H1 (cell line): ENCODE measurements around the gene ZMAT5. TPM values are rescaled to one million over a fixed set of nuclear protein-coding genes. Genes with fewer than 3 reads are reported as not detected.

Source experiments
- CTCF ChIA-PET: fragments of 300-600 bp; sonication (Branson Sonifier 250); formaldehyde crosslinking; loops from one replicate; lab custom pipeline; 2021; ENCODE audit not compliant: partially characterized antibody; lab: Charles Lee
- POLR2A ChIA-PET: fragments of 300-600 bp; sonication (Branson Sonifier 250); formaldehyde crosslinking; loops from one replicate; lab custom pipeline; 2021; ENCODE audit warnings: inconsistent platforms; ENCODE audit not compliant: partially characterized antibody; lab: Charles Lee
- DNase-seq, 2 experiments: peaks; one replicate each; pipeline versions ENCODE4 v3.0.0 to v3.0.0-alpha.2; 2010 to 2022; ENCODE audit warnings: low spot score in 2 of 2, low read depth in 1 of 2, mixed read lengths in 1 of 2
- FAIRE-seq: peaks from 2 replicates; lab custom pipeline; 2011; peaks lifted over from hg19 to GRCh38; lab: Jason Lieb, UNC
- H2AFZ ChIP-seq: 2 replicates; pipeline ENCODE4 v1.8.1; 2012; ENCODE audit warnings: low read length, inconsistent platforms
- H2AK5ac ChIP-seq: 2 replicates; pipeline ENCODE4 v1.6.1; 2013; ENCODE audit warnings: low read depth, low read length
- H2BK120ac ChIP-seq: replicated peaks from 2 replicates; pipeline ENCODE3; 2013; ENCODE audit warnings: low read depth, low read length, inconsistent platforms
- H2BK12ac ChIP-seq: 2 replicates; pipeline ENCODE4 v1.6.1; 2013; ENCODE audit warnings: low read depth, low read length
- H2BK15ac ChIP-seq: 2 replicates; pipeline ENCODE4 v1.6.1; 2013; ENCODE audit warnings: low read length
- H2BK20ac ChIP-seq: 2 replicates; pipeline ENCODE4 v1.6.1; 2013; ENCODE audit warnings: low read length
- H2BK5ac ChIP-seq: 2 replicates; pipeline ENCODE4 v1.6.1; 2013; ENCODE audit warnings: low read depth, low read length
- H3K14ac ChIP-seq: 2 replicates; pipeline ENCODE4 v1.6.1; 2013; ENCODE audit warnings: inconsistent platforms; ENCODE audit not compliant: insufficient read length
- H3K18ac ChIP-seq: 2 replicates; pipeline ENCODE4 v1.6.1; 2013; ENCODE audit warnings: low read length; ENCODE audit errors: extremely low read depth
- H3K23ac ChIP-seq: 2 replicates; pipeline ENCODE4 v1.6.1; 2013; ENCODE audit warnings: inconsistent platforms; ENCODE audit not compliant: insufficient read length
- H3K23me2 ChIP-seq: 2 replicates; pipeline ENCODE4 v1.6.1; 2013; ENCODE audit warnings: low read depth, low read length
- H3K27ac ChIP-seq: 2 replicates; pipeline ENCODE4 v1.6.1; 2011; ENCODE audit warnings: low read depth, low read length, inconsistent platforms
- H3K27me3 ChIP-seq, 4 experiments: replicated peaks in 1 of 4; 1 replicate in 1 of 4; 2 replicates in 3 of 4; pipeline versions ENCODE4 v1.6.1 to v1.8.1; 2011 to 2013; ENCODE audit warnings: low read length in 3 of 4, mild to moderate bottlenecking in 3 of 4, inconsistent platforms in 2 of 4, mixed read lengths in 2 of 4, moderate library complexity in 1 of 4; ENCODE audit not compliant: control insufficient read depth in 3 of 4, insufficient read depth in 3 of 4; ENCODE audit errors: extremely low read depth in 1 of 4
- H3K36me3 ChIP-seq, 4 experiments: 2 replicates each; pipeline versions ENCODE4 v1.6.1 to v1.8.1; 2011 to 2013; ENCODE audit warnings: mild to moderate bottlenecking in 4 of 4, low read length in 3 of 4, moderate library complexity in 2 of 4, control low read depth in 1 of 4, inconsistent platforms in 1 of 4; ENCODE audit not compliant: insufficient read depth in 4 of 4, control insufficient read depth in 2 of 4
- H3K4ac ChIP-seq: replicated peaks from 2 replicates; pipeline ENCODE3; 2013; ENCODE audit warnings: low read length, low read depth, mixed read lengths, inconsistent platforms; ENCODE audit not compliant: insufficient read length
- H3K4me1 ChIP-seq, 4 experiments: replicated peaks in 1 of 4; 1 replicate in 1 of 4; 2 replicates in 3 of 4; pipeline versions ENCODE4 v1.6.1 to v1.8.1; 2011 to 2013; ENCODE audit warnings: low read length in 3 of 4, inconsistent platforms in 2 of 4, mixed read lengths in 1 of 4; ENCODE audit not compliant: insufficient read depth in 4 of 4, control insufficient read depth in 3 of 4
- H3K4me2 ChIP-seq, 2 experiments: 2 replicates each; pipeline versions ENCODE4 v1.6.1 to v1.8.1; 2011 to 2013; ENCODE audit warnings: low read depth in 2 of 2, low read length in 2 of 2, control low read depth in 1 of 2, inconsistent platforms in 1 of 2, mild to moderate bottlenecking in 1 of 2; ENCODE audit not compliant: insufficient read depth in 1 of 2
- H3K4me3 ChIP-seq, 4 experiments: fragments of 200-600, 300-600 bp in 1 of 4; sonication (generic), shearing (Covaris generic), sonication (Bioruptor Twin) in 1 of 4; 2 replicates each; pipeline versions ENCODE4 v1.5.1 to v1.8.1; 2011 to 2016; ENCODE audit warnings: low read length in 4 of 4, low read depth in 3 of 4, control low read depth in 2 of 4, inconsistent platforms in 2 of 4, mild to moderate bottlenecking in 2 of 4, mixed read lengths in 1 of 4, moderate library complexity in 1 of 4; ENCODE audit not compliant: insufficient read depth in 2 of 4; ENCODE audit errors: extremely low read depth in 1 of 4
- H3K56ac ChIP-seq: replicated peaks from 2 replicates; pipeline ENCODE3; 2013; ENCODE audit warnings: low read depth, mild to moderate bottlenecking, mixed read lengths, low read length, inconsistent platforms; ENCODE audit not compliant: insufficient read length
- H3K79me1 ChIP-seq: 2 replicates; pipeline ENCODE4 v1.6.1; 2013; ENCODE audit warnings: low read depth, low read length, control low read depth
- H3K79me2 ChIP-seq, 2 experiments: 2 replicates each; pipeline versions ENCODE4 v1.6.1 to v1.8.1; 2012 to 2013; ENCODE audit warnings: low read length in 2 of 2, mild to moderate bottlenecking in 2 of 2, inconsistent platforms in 1 of 2; ENCODE audit not compliant: insufficient read depth in 2 of 2, control insufficient read depth in 1 of 2
- H3K9ac ChIP-seq, 4 experiments: replicated peaks in 1 of 4; 1 replicate in 1 of 4; 2 replicates in 3 of 4; pipeline versions ENCODE4 v1.6.1 to v1.8.1; 2011 to 2013; ENCODE audit warnings: low read depth in 3 of 4, low read length in 3 of 4, control low read depth in 2 of 4, mild to moderate bottlenecking in 2 of 4, moderate library complexity in 2 of 4, inconsistent platforms in 1 of 4; ENCODE audit errors: extremely low read depth in 1 of 4
- H3K9me3 ChIP-seq, 2 experiments: 2 replicates each; pipeline versions ENCODE4 v1.6.1 to v1.8.1; 2012 to 2013; ENCODE audit warnings: mild to moderate bottlenecking in 2 of 2, moderate library complexity in 2 of 2, control low read depth in 1 of 2, inconsistent platforms in 1 of 2, low read depth in 1 of 2, low read length in 1 of 2, mixed read lengths in 1 of 2; ENCODE audit not compliant: insufficient read depth in 2 of 2
- H4K20me1 ChIP-seq, 2 experiments: replicated peaks in 1 of 2; 2 replicates each; pipeline versions ENCODE3 to v1.8.1; 2011 to 2013; ENCODE audit warnings: inconsistent platforms in 2 of 2, low read length in 2 of 2, mild to moderate bottlenecking in 1 of 2; ENCODE audit not compliant: insufficient read depth in 2 of 2, control insufficient read depth in 1 of 2
- H4K5ac ChIP-seq: 2 replicates; pipeline ENCODE4 v1.6.1; 2013; ENCODE audit warnings: low read length, low read depth, mixed read lengths, inconsistent platforms; ENCODE audit not compliant: insufficient read length
- H4K8ac ChIP-seq: 2 replicates; pipeline ENCODE4 v1.8.0; 2013; ENCODE audit warnings: mild to moderate bottlenecking, moderate library complexity, low read length, inconsistent platforms; ENCODE audit not compliant: insufficient read depth; ENCODE audit errors: extremely low read depth
- H4K91ac ChIP-seq: replicated peaks from 2 replicates; pipeline ENCODE3; 2013; ENCODE audit warnings: low read length, mixed read lengths, inconsistent platforms; ENCODE audit not compliant: insufficient read length
- CEBPB ChIP-seq: IDR thresholded peaks from 2 replicates; pipeline ENCODE4 v1.6.1; 2012; ENCODE audit warnings: low read depth, low read length
- CTCF ChIP-seq, 3 experiments: IDR thresholded peaks; 1 replicate in 2 of 3; 2 replicates in 1 of 3; pipeline versions ENCODE4 v1.5.1 to v1.6.1; 2011; ENCODE audit warnings: low read length in 3 of 3, mild to moderate bottlenecking in 3 of 3, inconsistent platforms in 2 of 3, low read depth in 1 of 3, moderate library complexity in 1 of 3; ENCODE audit not compliant: insufficient read depth in 1 of 3; ENCODE audit errors: control extremely low read depth in 1 of 3
- HDAC6 ChIP-seq: IDR thresholded peaks from one replicate; pipeline ENCODE4 v1.7.1; 2012; ENCODE audit warnings: low read depth, mild to moderate bottlenecking, inconsistent platforms, low read length, moderate library complexity
- SUZ12 ChIP-seq: fragments of 200-600 bp; sonication (generic); IDR thresholded peaks from 2 replicates; pipeline ENCODE4 v1.6.1; 2012; ENCODE audit warnings: mild to moderate bottlenecking, inconsistent platforms, low read length, moderate library complexity, mixed read lengths
- WGBS, 2 experiments: shearing (Covaris generic) in 1 of 2; methylation state at CpG; one replicate each; pipeline versions ENCODE4 v1.1.6 to v1.1.7; 2013 to 2015; ENCODE audit warnings: low lambda C conversion rate in 2 of 2, mixed read lengths in 2 of 2, inconsistent platforms in 1 of 2, low coverage in 1 of 2, missing lambda C conversion rate in 1 of 2; ENCODE audit not compliant: insufficient replicate concordance in 2 of 2, insufficient coverage in 1 of 2, insufficient read length in 1 of 2; ENCODE audit errors: extremely low coverage in 1 of 2, missing lambda C conversion rate in 1 of 2; 5-methylcytosine and 5-hydroxymethylcytosine counted together
- polyA plus RNA-seq, 7 experiments: library from polyadenylated mRNA; depleted of rRNA in 3 of 7; stranded (reverse) in 5 of 7; unstranded in 2 of 7; fragments of >200 nt in 5 of 7; fragments of 200-250 nt in 2 of 7; gene quantifications; 1 replicate in 5 of 7; 2 replicates in 1 of 7; 4 replicates in 1 of 7; pipeline versions ENCODE4 v1.2.1 to v1.2.3, GENCODE V29; 2011 to 2013; ENCODE audit warnings: missing spikeins in 2 of 7, mixed read lengths in 2 of 7
- total RNA-seq: library from RNA; stranded (reverse); fragmentation: NEBNext Ultra II Directional; extraction: Animal tissue kit (Norgen Biotek cat#: 25700); gene quantifications from 2 replicates; pipeline ENCODE4 v1.2.1, GENCODE V29; 2021

ZMAT5 gene
- total and polyA plus RNA-seq, 2 of the 8 experiments (the other 6 are each of a cell fraction or from before 2014, with no cell fraction given) = 14.0 to 38.3 TPM

GRCh38 chr22:29799217-29799680, 32.4 kb upstream of the ZMAT5 start:
- no peaks in the 10 kb centered on the region for H3K9me3 ChIP-seq
- H3K9ac ChIP-seq = no peak overlapping the region
- H3K79me1 ChIP-seq = no peaks in the 10 kb centered on the region
- peaks cover 0 to 4% of the 10 kb centered on the region in 2 experiments for H4K20me1 ChIP-seq
- peaks cover 0 to 3% (median 0%) of the 10 kb centered on the region in 4 experiments; a peak in 1 of 7 replicates for H3K4me1 ChIP-seq
- no peak overlapping the region for H4K5ac ChIP-seq
- H2AFZ ChIP-seq = no peak overlapping the region
- ChIA-PET POLR2A (no interaction called here), CTCF (no interaction called here)
- no peak overlapping the region for H2BK20ac ChIP-seq
- 91% methylated on average over 8 of the region's 8 CpGs; no CpG with 5 or more reads in 1 of the 2 experiments for WGBS, 2 experiments
- no peaks in the 10 kb centered on the region for H3K27me3 ChIP-seq
- no peak overlapping the region for H3K23ac ChIP-seq
- H2BK15ac ChIP-seq = no peak overlapping the region
- peaks cover 0 to 32% (median 9%) of the 10 kb centered on the region in 4 experiments; a peak in 6 of 8 replicates for H3K36me3 ChIP-seq
- H2BK12ac ChIP-seq = no peak overlapping the region
- FAIRE-seq = no peak
- H4K91ac ChIP-seq = no peak overlapping the region
- no peak overlapping the region for H2BK120ac ChIP-seq
- no peak overlapping the region for H3K4me2 ChIP-seq
- no peak overlapping the region for H2AK5ac ChIP-seq
- H2BK5ac ChIP-seq = no peak overlapping the region
- H3K27ac ChIP-seq = 0 out of 2 replicates have a peak overlapping the region, but pooled peaks have one; percentile 63
- H4K8ac ChIP-seq = no peak overlapping the region
- DNase-seq = no peak
- H3K18ac ChIP-seq = no peak overlapping the region
- H3K4me3 ChIP-seq = no peak overlapping the region
- H3K79me2 ChIP-seq = no peaks in the 10 kb centered on the region
- H3K14ac ChIP-seq = no peak overlapping the region
- H3K56ac ChIP-seq = no peak overlapping the region
- no peaks in the 10 kb centered on the region for H3K23me2 ChIP-seq
- no peak overlapping the region for H3K4ac ChIP-seq
- TF ChIP-seq CTCF (IDR thresholded peaks at IDR 0.05; ENCODE audit: control extremely low read depth in 1 of 3, insufficient read depth in 1 of 3, low read depth in 1 of 3, low read length in 3 of 3) (no peak), HDAC6 (no peak), CEBPB (no peak), SUZ12 (no peak)
